GM23338 (cell line): ENCODE measurements around the gene SBK1. TPM values are rescaled to one million over a fixed set of nuclear protein-coding genes. Genes with fewer than 3 reads are reported as not detected.

Source experiments
- ATAC-seq: fragments of 200-7000 bp; cut with Tn5 transposase; 3 replicates; pipeline ENCODE4 v1.9.1; 2020
- DNase-seq: peaks from one replicate; pipeline ENCODE4 v3.0.0-alpha.2; 2015; ENCODE audit warnings: low spot score
- H2AFZ ChIP-seq: fragments of 200-600 bp; sonication (generic); 2 replicates; pipeline ENCODE4 v1.8.0; 2016; ENCODE audit warnings: antibody characterized with exemption, mild to moderate bottlenecking, moderate library complexity
- H3F3A ChIP-seq: fragments of 200-600 bp; sonication (generic); replicated peaks from 2 replicates; pipeline ENCODE4 v1.8.0; 2017; ENCODE audit warnings: antibody characterized with exemption, mixed run types, low read depth
- H3K27ac ChIP-seq: fragments of 200-600 bp; sonication (generic); 2 replicates; pipeline ENCODE4 v1.6.1; 2016; ENCODE audit warnings: low read depth
- H3K27me3 ChIP-seq: fragments of 200-600 bp; sonication (generic); 2 replicates; pipeline ENCODE4 v1.8.0; 2016; ENCODE audit warnings: mild to moderate bottlenecking, mixed run types, moderate library complexity; ENCODE audit not compliant: insufficient read depth
- H3K36me3 ChIP-seq: fragments of 200-600 bp; sonication (generic); 2 replicates; pipeline ENCODE4 v1.8.0; 2016; ENCODE audit warnings: mild to moderate bottlenecking; ENCODE audit not compliant: insufficient read depth
- H3K4me1 ChIP-seq: fragments of 200-600 bp; sonication (generic); 2 replicates; pipeline ENCODE4 v1.8.0; 2016; ENCODE audit warnings: mild to moderate bottlenecking, moderate library complexity; ENCODE audit not compliant: insufficient read depth
- H3K4me2 ChIP-seq: fragments of 200-600 bp; sonication (generic); 2 replicates; pipeline ENCODE4 v1.7.1; 2017; ENCODE audit warnings: mixed run types
- H3K4me3 ChIP-seq: fragments of 200-600 bp; sonication (generic); 2 replicates; pipeline ENCODE4 v1.6.1; 2016; ENCODE audit warnings: mixed run types
- H3K79me2 ChIP-seq: fragments of 200-600 bp; sonication (generic); replicated peaks from 2 replicates; pipeline ENCODE4 v1.8.0; 2017; ENCODE audit warnings: mild to moderate bottlenecking; ENCODE audit not compliant: insufficient read depth
- H3K9me2 ChIP-seq: fragments of 200-600 bp; sonication (generic); 2 replicates; pipeline ENCODE4 v1.8.0; 2017; ENCODE audit not compliant: insufficient read depth
- H4K20me1 ChIP-seq: fragments of 200-600 bp; sonication (generic); replicated peaks from 2 replicates; pipeline ENCODE4 v1.8.0; 2017; ENCODE audit warnings: mild to moderate bottlenecking; ENCODE audit not compliant: insufficient read depth
- H3K27ac Mint-ChIP-seq: 2 replicates; pipeline ENCODE4 v1.8.0; 2020; ENCODE audit warnings: inconsistent platforms, mild to moderate bottlenecking, moderate library complexity, mixed read lengths
- H3K27me3 Mint-ChIP-seq: 3 replicates; pipeline ENCODE4 v1.8.0; 2022; ENCODE audit warnings: low read depth, mild to moderate bottlenecking, moderate library complexity, mixed read lengths, inconsistent platforms; ENCODE audit not compliant: insufficient read depth, poor library complexity
- H3K36me3 Mint-ChIP-seq: 3 replicates; pipeline ENCODE4 v1.8.0; 2021; ENCODE audit warnings: low read depth, mild to moderate bottlenecking, inconsistent platforms, moderate library complexity, mixed read lengths
- H3K4me1 Mint-ChIP-seq: 3 replicates; pipeline ENCODE4 v1.8.0; 2020; ENCODE audit warnings: mild to moderate bottlenecking, inconsistent platforms, mixed read lengths
- H3K4me3 Mint-ChIP-seq: 3 replicates; pipeline ENCODE4 v1.8.0; 2021; ENCODE audit warnings: moderate library complexity, mild to moderate bottlenecking, inconsistent platforms, mixed read lengths
- H3K9me3 Mint-ChIP-seq: 3 replicates; pipeline ENCODE4 v1.8.0; 2020; ENCODE audit warnings: moderate library complexity, mild to moderate bottlenecking, inconsistent platforms, mixed read lengths
- CREB1 ChIP-seq: fragments of 250-450 bp; sonication (Bioruptor Pico); IDR thresholded peaks from 2 replicates; pipeline ENCODE4 v1.5.0; 2020; ENCODE audit warnings: low read depth, mild to moderate bottlenecking, moderate library complexity
- EZH2 ChIP-seq: fragments of 200-600 bp; sonication (generic); IDR thresholded peaks from one replicate; pipeline ENCODE4 v1.8.0; 2017; ENCODE audit warnings: antibody characterized with exemption, mild to moderate bottlenecking, low read depth; ENCODE audit not compliant: unreplicated experiment
- EZH2phosphoT487 ChIP-seq: fragments of 200-600 bp; sonication (generic); IDR thresholded peaks from one replicate; pipeline ENCODE4 v1.8.1; 2018; ENCODE audit warnings: antibody characterized with exemption; ENCODE audit not compliant: unreplicated experiment
- JUNB ChIP-seq: IDR thresholded peaks from one replicate; pipeline ENCODE4 v1.6.1; 2016; ENCODE audit warnings: antibody characterized with exemption; ENCODE audit not compliant: unreplicated experiment
- NANOG ChIP-seq: IDR thresholded peaks from 2 replicates; pipeline ENCODE4 v1.6.1; 2016; ENCODE audit warnings: antibody characterized with exemption, borderline replicate concordance
- STAT1 ChIP-seq: IDR thresholded peaks from one replicate; pipeline ENCODE4 v1.6.1; 2016; ENCODE audit warnings: antibody characterized with exemption; ENCODE audit not compliant: unreplicated experiment
- ZNF114 ChIP-seq: fragments of 250-450 bp; sonication (Bioruptor Pico); IDR thresholded peaks from 2 replicates; pipeline ENCODE4 v1.5.0; 2020; ENCODE audit warnings: mild to moderate bottlenecking, moderate library complexity
- ZNF331 ChIP-seq: fragments of 250-450 bp; sonication (Bioruptor Pico); IDR thresholded peaks from 2 replicates; pipeline ENCODE4 v1.5.0; 2020; ENCODE audit warnings: low read depth, mild to moderate bottlenecking, moderate library complexity
- polyA plus RNA-seq: library from polyadenylated mRNA; unstranded; fragments of >200 nt; fragmentation: Nextera tagmentation; extraction: Ambion mirVana; gene quantifications from 2 replicates; pipeline ENCODE4 v1.2.1, GENCODE V29; 2016
- total RNA-seq: library from RNA; depleted of rRNA; stranded (reverse); fragments of >200 nt; shearing (Covaris generic); gene quantifications from 2 replicates; pipeline ENCODE4 v1.2.3, GENCODE V29; 2014
- TF ChIP-seq, protein P1 (sequence below): IDR thresholded peaks from one replicate; pipeline ENCODE4 v1.6.1; 2018; ENCODE audit warnings: antibody characterized with exemption; ENCODE audit not compliant: unreplicated experiment
- TF ChIP-seq, protein P2 (sequence below): fragments of 250-450 bp; sonication (Bioruptor Pico); IDR thresholded peaks from 2 replicates; pipeline ENCODE4 v1.5.0; 2020; ENCODE audit warnings: mild to moderate bottlenecking, moderate library complexity

SBK1 gene
- total and polyA plus RNA-seq, 2 experiments from 2014 or later: 23.9 to 68.1 TPM

DNA sequence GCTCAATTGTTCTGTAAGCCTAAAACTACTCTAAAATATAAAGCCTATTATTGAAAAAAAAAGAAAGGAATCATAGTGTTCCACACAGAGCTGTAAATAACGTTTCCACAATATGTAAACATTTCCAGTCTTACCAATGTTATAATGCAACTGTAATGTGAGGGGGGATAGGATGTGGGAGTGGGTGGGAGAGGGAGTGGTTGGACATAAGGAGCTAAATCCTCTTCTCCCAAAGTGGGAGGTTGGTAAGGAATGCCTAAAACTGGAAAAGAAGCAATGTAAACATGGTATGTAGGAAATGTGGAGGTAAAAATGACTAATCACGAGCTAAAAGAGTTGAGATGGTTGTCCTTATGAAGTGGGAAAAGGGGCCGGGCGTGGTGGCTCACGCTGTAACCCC, 17.6 kb upstream of the SBK1 start (continued):
- TF ChIP-seq ZNF114 (CRISPR knock-in tag): no peak
- TF ChIP-seq EZH2phosphoT487: no peak
- no peak for TF ChIP-seq STAT1
- TF ChIP-seq ZNF331 (CRISPR knock-in tag): no peak
- TF ChIP-seq JUNB: no peak
- TF ChIP-seq EZH2: no peak
- no peak for TF ChIP-seq NANOG
- no peak for TF ChIP-seq CREB1 (CRISPR knock-in tag)

DNA sequence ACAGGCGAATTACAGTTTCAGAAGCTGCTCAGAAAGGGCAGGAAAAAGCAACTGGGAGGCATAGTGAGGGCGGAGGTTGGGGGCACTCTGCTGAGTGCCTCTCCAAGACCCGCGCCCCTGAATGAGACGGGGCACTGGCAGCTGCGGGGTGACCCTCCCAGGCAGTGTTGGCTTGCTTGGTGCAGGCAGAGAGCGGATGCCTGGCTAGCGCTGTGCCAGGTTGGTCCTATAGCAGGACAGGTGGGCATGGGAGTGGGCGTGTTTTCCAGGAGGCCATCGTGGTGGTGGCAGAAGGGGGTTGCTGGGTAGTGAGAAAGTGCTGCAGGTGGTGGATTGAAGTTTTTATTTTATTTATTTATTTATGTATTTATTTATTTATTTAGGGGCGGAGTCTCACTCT, 16.0 kb upstream of the SBK1 start:
- Histone ChIP-seq H2AFZ (no peak overlapping the region), H3K27me3 (peaks cover 9% of the 10 kb centered on the region), H3K4me3 (no peak overlapping the region), H3K4me1 (no peaks in the 10 kb centered on the region), H3K9me2 (no peaks in the 10 kb centered on the region), H3K79me2 (no peaks in the 10 kb centered on the region), H3K27ac (no peak overlapping the region), H3F3A (no peaks in the 10 kb centered on the region), H3K4me2 (no peak overlapping the region), H4K20me1 (no peaks in the 10 kb centered on the region), H3K36me3 (no peaks in the 10 kb centered on the region)
- TF ChIP-seq, protein P1, sequence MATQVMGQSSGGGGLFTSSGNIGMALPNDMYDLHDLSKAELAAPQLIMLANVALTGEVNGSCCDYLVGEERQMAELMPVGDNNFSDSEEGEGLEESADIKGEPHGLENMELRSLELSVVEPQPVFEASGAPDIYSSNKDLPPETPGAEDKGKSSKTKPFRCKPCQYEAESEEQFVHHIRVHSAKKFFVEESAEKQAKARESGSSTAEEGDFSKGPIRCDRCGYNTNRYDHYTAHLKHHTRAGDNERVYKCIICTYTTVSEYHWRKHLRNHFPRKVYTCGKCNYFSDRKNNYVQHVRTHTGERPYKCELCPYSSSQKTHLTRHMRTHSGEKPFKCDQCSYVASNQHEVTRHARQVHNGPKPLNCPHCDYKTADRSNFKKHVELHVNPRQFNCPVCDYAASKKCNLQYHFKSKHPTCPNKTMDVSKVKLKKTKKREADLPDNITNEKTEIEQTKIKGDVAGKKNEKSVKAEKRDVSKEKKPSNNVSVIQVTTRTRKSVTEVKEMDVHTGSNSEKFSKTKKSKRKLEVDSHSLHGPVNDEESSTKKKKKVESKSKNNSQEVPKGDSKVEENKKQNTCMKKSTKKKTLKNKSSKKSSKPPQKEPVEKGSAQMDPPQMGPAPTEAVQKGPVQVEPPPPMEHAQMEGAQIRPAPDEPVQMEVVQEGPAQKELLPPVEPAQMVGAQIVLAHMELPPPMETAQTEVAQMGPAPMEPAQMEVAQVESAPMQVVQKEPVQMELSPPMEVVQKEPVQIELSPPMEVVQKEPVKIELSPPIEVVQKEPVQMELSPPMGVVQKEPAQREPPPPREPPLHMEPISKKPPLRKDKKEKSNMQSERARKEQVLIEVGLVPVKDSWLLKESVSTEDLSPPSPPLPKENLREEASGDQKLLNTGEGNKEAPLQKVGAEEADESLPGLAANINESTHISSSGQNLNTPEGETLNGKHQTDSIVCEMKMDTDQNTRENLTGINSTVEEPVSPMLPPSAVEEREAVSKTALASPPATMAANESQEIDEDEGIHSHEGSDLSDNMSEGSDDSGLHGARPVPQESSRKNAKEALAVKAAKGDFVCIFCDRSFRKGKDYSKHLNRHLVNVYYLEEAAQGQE: no peak
- TF ChIP-seq, protein P2, sequence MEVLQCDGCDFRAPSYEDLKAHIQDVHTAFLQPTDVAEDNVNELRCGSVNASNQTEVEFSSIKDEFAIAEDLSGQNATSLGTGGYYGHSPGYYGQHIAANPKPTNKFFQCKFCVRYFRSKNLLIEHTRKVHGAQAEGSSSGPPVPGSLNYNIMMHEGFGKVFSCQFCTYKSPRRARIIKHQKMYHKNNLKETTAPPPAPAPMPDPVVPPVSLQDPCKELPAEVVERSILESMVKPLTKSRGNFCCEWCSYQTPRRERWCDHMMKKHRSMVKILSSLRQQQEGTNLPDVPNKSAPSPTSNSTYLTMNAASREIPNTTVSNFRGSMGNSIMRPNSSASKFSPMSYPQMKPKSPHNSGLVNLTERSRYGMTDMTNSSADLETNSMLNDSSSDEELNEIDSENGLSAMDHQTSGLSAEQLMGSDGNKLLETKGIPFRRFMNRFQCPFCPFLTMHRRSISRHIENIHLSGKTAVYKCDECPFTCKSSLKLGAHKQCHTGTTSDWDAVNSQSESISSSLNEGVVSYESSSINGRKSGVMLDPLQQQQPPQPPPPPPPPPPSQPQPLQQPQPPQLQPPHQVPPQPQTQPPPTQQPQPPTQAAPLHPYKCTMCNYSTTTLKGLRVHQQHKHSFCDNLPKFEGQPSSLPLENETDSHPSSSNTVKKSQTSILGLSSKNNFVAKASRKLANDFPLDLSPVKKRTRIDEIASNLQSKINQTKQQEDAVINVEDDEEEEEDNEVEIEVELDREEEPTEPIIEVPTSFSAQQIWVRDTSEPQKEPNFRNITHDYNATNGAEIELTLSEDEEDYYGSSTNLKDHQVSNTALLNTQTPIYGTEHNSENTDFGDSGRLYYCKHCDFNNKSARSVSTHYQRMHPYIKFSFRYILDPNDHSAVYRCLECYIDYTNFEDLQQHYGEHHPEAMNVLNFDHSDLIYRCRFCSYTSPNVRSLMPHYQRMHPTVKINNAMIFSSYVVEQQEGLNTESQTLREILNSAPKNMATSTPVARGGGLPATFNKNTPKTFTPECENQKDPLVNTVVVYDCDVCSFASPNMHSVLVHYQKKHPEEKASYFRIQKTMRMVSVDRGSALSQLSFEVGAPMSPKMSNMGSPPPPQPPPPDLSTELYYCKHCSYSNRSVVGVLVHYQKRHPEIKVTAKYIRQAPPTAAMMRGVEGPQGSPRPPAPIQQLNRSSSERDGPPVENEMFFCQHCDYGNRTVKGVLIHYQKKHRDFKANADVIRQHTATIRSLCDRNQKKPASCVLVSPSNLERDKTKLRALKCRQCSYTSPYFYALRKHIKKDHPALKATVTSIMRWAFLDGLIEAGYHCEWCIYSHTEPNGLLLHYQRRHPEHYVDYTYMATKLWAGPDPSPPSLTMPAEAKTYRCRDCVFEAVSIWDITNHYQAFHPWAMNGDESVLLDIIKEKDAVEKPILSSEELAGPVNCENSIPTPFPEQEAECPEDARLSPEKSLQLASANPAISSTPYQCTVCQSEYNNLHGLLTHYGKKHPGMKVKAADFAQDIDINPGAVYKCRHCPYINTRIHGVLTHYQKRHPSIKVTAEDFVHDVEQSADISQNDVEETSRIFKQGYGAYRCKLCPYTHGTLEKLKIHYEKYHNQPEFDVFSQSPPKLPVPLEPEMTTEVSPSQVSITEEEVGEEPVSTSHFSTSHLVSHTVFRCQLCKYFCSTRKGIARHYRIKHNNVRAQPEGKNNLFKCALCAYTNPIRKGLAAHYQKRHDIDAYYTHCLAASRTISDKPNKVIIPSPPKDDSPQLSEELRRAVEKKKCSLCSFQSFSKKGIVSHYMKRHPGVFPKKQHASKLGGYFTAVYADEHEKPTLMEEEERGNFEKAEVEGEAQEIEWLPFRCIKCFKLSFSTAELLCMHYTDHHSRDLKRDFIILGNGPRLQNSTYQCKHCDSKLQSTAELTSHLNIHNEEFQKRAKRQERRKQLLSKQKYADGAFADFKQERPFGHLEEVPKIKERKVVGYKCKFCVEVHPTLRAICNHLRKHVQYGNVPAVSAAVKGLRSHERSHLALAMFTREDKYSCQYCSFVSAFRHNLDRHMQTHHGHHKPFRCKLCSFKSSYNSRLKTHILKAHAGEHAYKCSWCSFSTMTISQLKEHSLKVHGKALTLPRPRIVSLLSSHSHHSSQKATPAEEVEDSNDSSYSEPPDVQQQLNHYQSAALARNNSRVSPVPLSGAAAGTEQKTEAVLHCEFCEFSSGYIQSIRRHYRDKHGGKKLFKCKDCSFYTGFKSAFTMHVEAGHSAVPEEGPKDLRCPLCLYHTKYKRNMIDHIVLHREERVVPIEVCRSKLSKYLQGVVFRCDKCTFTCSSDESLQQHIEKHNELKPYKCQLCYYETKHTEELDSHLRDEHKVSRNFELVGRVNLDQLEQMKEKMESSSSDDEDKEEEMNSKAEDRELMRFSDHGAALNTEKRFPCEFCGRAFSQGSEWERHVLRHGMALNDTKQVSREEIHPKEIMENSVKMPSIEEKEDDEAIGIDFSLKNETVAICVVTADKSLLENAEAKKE: no peak
- no peak for TF ChIP-seq CREB1 (CRISPR knock-in tag)
- TF ChIP-seq JUNB: no peak
- no peaks in the 10 kb centered on the region for H3K36me3 Mint-ChIP-seq
- ATAC-seq: no peak
- DNase-seq: no peak
- H3K9me3 Mint-ChIP-seq: 0 out of 3 replicates have a peak, but pooled peaks cover 1% of the 10 kb centered on the region
- H3K27ac Mint-ChIP-seq: no peak overlapping the region
- peaks cover 11% of the 10 kb centered on the region; the same call in 2 of the 3 replicates for H3K4me1 Mint-ChIP-seq
- no peak overlapping the region for H3K4me3 Mint-ChIP-seq
- peaks cover 25% of the 10 kb centered on the region for H3K27me3 Mint-ChIP-seq
